Activated T-cell treated with anti-CD3 and anti-CD28 coated beads for 4 hours (primary cell): Measurements from ENCODE around the gene ANKRD44.

Source experiments
- DNase-seq: peaks from one replicate; pipeline ENCODE4 v3.0.0-alpha.2; 2020

ANKRD44 gene

GRCh38 chr2:197204519-197205250 is 105.9 kb downstream of the ANKRD44 start:
- no peak for DNase-seq

GRCh38 chr2:197201874-197202273 is 108.7 kb downstream of the ANKRD44 start:
- no peak for DNase-seq

GRCh38 chr2:197200762-197201058 is 109.9 kb downstream of the ANKRD44 start:
- no peak for DNase-seq

GRCh38 chr2:197200051-197200761 is 110.4 kb downstream of the ANKRD44 start:
- no peak for DNase-seq

- DNase-seq = peak; percentile 70
Observed at GRCh38 chr2:197198890-197199289, 111.7 kb downstream of the ANKRD44 start.

GRCh38 chr2:197197895-197198311 is 112.7 kb downstream of the ANKRD44 start:
- DNase-seq = no peak

GRCh38 chr2:197196541-197197180 is 113.9 kb downstream of the ANKRD44 start:
- DNase-seq = no peak

GRCh38 chr2:197195518-197195917 is 115.1 kb downstream of the ANKRD44 start:
- no peak for DNase-seq

- no peak for DNase-seq
Observed at GRCh38 chr2:197191940-197192322, 118.6 kb downstream of the ANKRD44 start.

GRCh38 chr2:197191177-197191939 is 119.2 kb downstream of the ANKRD44 start:
- no peak for DNase-seq

- no peak for DNase-seq
Observed at GRCh38 chr2:197190100-197190432, 120.5 kb downstream of the ANKRD44 start.

GRCh38 chr2:197189426-197190099 is 121.0 kb downstream of the ANKRD44 start:
- DNase-seq = no peak

- DNase-seq = no peak
Observed at GRCh38 chr2:197185676-197186075, 124.9 kb downstream of the ANKRD44 start.

- DNase-seq = no peak
Observed at GRCh38 chr2:197184959-197185586, 125.5 kb downstream of the ANKRD44 start.

GRCh38 chr2:197183355-197183754 is 127.2 kb downstream of the ANKRD44 start:
- no peak for DNase-seq

- no peak for DNase-seq
Observed at GRCh38 chr2:197182668-197183067, 127.9 kb downstream of the ANKRD44 start.

GRCh38 chr2:197181491-197181890 is 129.1 kb downstream of the ANKRD44 start:
- no peak for DNase-seq

- DNase-seq = no peak
Observed at GRCh38 chr2:197179744-197180498, 130.7 kb downstream of the ANKRD44 start.

GRCh38 chr2:197176522-197176921 is 134.1 kb downstream of the ANKRD44 start:
- DNase-seq = no peak

- DNase-seq = no peak
Observed at GRCh38 chr2:197174539-197175094, 136.0 kb downstream of the ANKRD44 start.

GRCh38 chr2:197171582-197171981 is 139.0 kb downstream of the ANKRD44 start:
- DNase-seq = no peak
